Measurements from ENCODE around the gene SACM1L. TPM values are rescaled to one million over a fixed set of nuclear protein-coding genes. Genes with fewer than 3 reads are reported as not detected.

The SACM1L gene
- total RNA-seq, 1 donor from 2014 or later, result 34.5 TPM

DNA sequence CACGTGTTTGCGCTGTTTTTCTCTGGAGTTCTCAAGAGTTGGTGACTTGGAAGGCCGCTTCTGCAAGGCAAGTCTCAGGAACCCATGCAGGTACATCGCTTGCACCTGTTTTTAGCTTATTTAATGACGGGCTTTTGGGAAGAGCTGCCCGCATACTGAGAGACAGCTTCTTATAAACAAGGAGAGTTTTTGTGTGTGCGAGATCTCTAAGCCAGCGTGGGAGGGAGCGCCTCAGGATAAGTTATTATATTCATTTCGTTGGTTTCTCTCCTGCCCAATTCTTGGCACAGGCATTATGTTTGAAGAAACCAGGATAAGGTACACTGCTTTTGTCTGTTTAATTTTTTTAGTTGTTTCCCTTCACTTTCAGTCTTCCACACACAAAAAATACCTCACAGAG lies 11.4 kb upstream of the SACM1L start:
- TF ChIP-seq, protein P1, sequence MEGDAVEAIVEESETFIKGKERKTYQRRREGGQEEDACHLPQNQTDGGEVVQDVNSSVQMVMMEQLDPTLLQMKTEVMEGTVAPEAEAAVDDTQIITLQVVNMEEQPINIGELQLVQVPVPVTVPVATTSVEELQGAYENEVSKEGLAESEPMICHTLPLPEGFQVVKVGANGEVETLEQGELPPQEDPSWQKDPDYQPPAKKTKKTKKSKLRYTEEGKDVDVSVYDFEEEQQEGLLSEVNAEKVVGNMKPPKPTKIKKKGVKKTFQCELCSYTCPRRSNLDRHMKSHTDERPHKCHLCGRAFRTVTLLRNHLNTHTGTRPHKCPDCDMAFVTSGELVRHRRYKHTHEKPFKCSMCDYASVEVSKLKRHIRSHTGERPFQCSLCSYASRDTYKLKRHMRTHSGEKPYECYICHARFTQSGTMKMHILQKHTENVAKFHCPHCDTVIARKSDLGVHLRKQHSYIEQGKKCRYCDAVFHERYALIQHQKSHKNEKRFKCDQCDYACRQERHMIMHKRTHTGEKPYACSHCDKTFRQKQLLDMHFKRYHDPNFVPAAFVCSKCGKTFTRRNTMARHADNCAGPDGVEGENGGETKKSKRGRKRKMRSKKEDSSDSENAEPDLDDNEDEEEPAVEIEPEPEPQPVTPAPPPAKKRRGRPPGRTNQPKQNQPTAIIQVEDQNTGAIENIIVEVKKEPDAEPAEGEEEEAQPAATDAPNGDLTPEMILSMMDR (IDR thresholded peaks at IDR 0.05), result no peak
- DNase-seq (ENCODE audit: low spot score), result no peak
- Mint-ChIP-seq H3K4me1 (ENCODE audit: low read depth) (peaks cover 23% of the 10 kb centered on the region), H3K36me3 (ENCODE audit: low read depth) (peaks cover 20% of the 10 kb centered on the region), H3K27me3 (ENCODE audit: low read depth) (no peaks in the 10 kb centered on the region), H3K27ac (ENCODE audit: unreplicated experiment) (peak overlapping the region; percentile 89), H3K4me3 (ENCODE audit: unreplicated experiment) (no peak overlapping the region), H3K9me3 (ENCODE audit: low read depth) (no peaks in the 10 kb centered on the region)

- peaks cover 14% of the 10 kb centered on the region for H3K36me3 Mint-ChIP-seq (ENCODE audit: low read depth)
- peaks cover 23% of the 10 kb centered on the region for H3K4me1 Mint-ChIP-seq (ENCODE audit: low read depth)
- H3K27ac Mint-ChIP-seq (ENCODE audit: unreplicated experiment), result no peak overlapping the region
- no peaks in the 10 kb centered on the region for H3K9me3 Mint-ChIP-seq (ENCODE audit: low read depth)
- no peak overlapping the region for H3K4me3 Mint-ChIP-seq (ENCODE audit: unreplicated experiment)
- DNase-seq (ENCODE audit: low spot score), result no peak
- TF ChIP-seq, protein P1 (IDR thresholded peaks at IDR 0.05), result no peak
- no peaks in the 10 kb centered on the region for H3K27me3 Mint-ChIP-seq (ENCODE audit: low read depth)
These were observed 9.4 kb upstream of the SACM1L start for GRCh38 chr3:45679805-45680204.

DNA sequence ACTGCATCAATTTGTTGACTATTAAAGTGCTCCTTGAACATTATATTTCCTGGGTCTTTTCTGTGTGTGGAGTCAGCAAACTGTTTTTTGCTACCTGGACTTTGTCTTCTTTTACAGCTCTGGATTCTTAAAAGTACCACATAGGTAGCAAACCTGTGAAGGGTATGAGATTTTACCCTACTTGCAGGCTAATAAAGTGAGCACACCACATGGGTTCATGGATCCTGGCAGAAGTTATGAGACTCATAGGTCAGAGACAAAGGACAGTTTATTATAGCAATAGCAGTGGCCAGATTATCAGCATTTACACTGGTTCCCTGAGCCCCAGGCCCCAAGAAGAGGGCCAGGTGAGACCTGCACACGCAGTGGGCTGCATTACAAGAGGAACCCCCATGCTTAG lies 8.0 kb upstream of the SACM1L start:
- Mint-ChIP-seq H3K4me3 (ENCODE audit: unreplicated experiment) (no peak overlapping the region), H3K36me3 (ENCODE audit: low read depth) (peaks cover 14% of the 10 kb centered on the region), H3K9me3 (ENCODE audit: low read depth) (no peaks in the 10 kb centered on the region), H3K4me1 (ENCODE audit: low read depth) (peaks cover 18% of the 10 kb centered on the region), H3K27ac (ENCODE audit: unreplicated experiment) (no peak overlapping the region), H3K27me3 (ENCODE audit: low read depth) (no peaks in the 10 kb centered on the region)
- TF ChIP-seq, protein P1 (IDR thresholded peaks at IDR 0.05), result no peak
- DNase-seq (ENCODE audit: low spot score), result no peak

DNA sequence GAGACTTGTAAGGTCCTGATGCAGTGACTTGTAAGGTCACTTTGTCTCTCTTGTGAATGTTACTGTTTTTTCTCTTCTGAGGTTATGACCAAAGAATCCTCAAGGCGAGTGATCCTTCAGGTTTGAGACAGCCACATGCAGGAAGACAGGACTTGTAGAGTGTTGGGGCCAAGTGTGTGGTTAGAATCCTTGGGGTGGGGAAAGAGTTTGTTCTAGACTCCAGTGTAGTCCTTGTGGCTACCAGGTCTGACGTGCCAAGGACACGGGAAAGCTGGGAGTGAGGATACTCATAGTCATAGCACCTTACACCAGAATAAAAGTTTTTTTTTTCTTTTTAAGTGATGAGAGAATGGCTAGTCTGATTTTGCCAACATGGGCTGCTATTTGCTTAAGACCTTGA lies 7.3 kb upstream of the SACM1L start:
- Mint-ChIP-seq H3K27me3 (ENCODE audit: low read depth) (no peaks in the 10 kb centered on the region), H3K4me1 (ENCODE audit: low read depth) (peaks cover 12% of the 10 kb centered on the region), H3K4me3 (ENCODE audit: unreplicated experiment) (no peak overlapping the region), H3K9me3 (ENCODE audit: low read depth) (no peaks in the 10 kb centered on the region), H3K36me3 (ENCODE audit: low read depth) (peaks cover 12% of the 10 kb centered on the region), H3K27ac (ENCODE audit: unreplicated experiment) (no peak overlapping the region)
- TF ChIP-seq, protein P1 (IDR thresholded peaks at IDR 0.05), result no peak
- no peak for DNase-seq (ENCODE audit: low spot score)

DNA sequence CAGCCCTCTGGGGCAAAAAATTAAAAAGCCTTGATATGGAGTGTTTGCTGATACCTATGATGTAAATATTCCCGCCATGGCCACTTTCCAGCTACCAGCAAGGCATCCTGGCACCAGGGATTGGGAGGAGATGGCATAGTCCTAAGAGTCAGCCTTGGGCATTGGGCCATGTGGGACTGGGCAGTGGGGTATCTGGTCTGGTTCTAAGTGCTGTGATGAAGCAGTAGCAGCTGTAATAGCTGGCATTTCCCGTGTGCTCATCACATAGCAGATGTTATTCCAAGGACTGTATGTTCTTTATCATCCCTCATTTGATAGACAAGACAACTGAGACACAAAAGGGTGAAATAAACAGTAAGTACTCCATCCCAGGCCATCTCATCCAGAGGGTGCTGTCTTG lies 6.9 kb upstream of the SACM1L start:
- Mint-ChIP-seq H3K9me3 (ENCODE audit: low read depth) (no peaks in the 10 kb centered on the region), H3K27ac (ENCODE audit: unreplicated experiment) (no peak overlapping the region), H3K36me3 (ENCODE audit: low read depth) (peaks cover 12% of the 10 kb centered on the region), H3K4me3 (ENCODE audit: unreplicated experiment) (no peak overlapping the region), H3K4me1 (ENCODE audit: low read depth) (peaks cover 7% of the 10 kb centered on the region), H3K27me3 (ENCODE audit: low read depth) (no peaks in the 10 kb centered on the region)
- TF ChIP-seq, protein P1 (IDR thresholded peaks at IDR 0.05), result no peak
- no peak for DNase-seq (ENCODE audit: low spot score)

All from chondrocyte (in vitro differentiated cells).